Activated CD8-positive, alpha-beta memory T cell treated with anti-CD3 and anti-CD28 coated beads for 24 hours (primary cell): ENCODE measurements around the gene IDH3A.

Experiments used
- DNase-seq: peaks from one replicate; pipeline ENCODE4 v3.0.0-alpha.2; 2020

Gene IDH3A

GRCh38 chr15:78204351-78205309, 55.5 kb downstream of the IDH3A start:
- DNase-seq, result peak; percentile 47

GRCh38 chr15:78205337-78205736, 56.2 kb downstream of the IDH3A start:
- peak; percentile 42 for DNase-seq

GRCh38 chr15:78205856-78206255, 56.7 kb downstream of the IDH3A start:
- peak; percentile 26 for DNase-seq

- peak; percentile 42 for DNase-seq
These were observed 57.4 kb downstream of the IDH3A start for GRCh38 chr15:78206326-78207109.

- no peak for DNase-seq
These were observed 57.9 kb downstream of the IDH3A start for GRCh38 chr15:78207110-78207458.

GRCh38 chr15:78207641-78208340, 58.6 kb downstream of the IDH3A start:
- DNase-seq, result peak; percentile 35

- DNase-seq, result peak; percentile 15
These were observed 59.2 kb downstream of the IDH3A start for GRCh38 chr15:78208341-78208844.

GRCh38 chr15:78208887-78209645, 59.9 kb downstream of the IDH3A start:
- DNase-seq, result peak; percentile 19

- DNase-seq, result no peak
These were observed 60.6 kb downstream of the IDH3A start for GRCh38 chr15:78209646-78210348.

GRCh38 chr15:78210349-78210717, 61.2 kb downstream of the IDH3A start:
- DNase-seq, result no peak

GRCh38 chr15:78211189-78211921, 62.2 kb downstream of the IDH3A start:
- DNase-seq, result no peak

- no peak for DNase-seq
These were observed 62.8 kb downstream of the IDH3A start for GRCh38 chr15:78212008-78212407.

- no peak for DNase-seq
These were observed 63.6 kb downstream of the IDH3A start for GRCh38 chr15:78212546-78213424.

- no peak for DNase-seq
These were observed 64.2 kb downstream of the IDH3A start for GRCh38 chr15:78213425-78213750.

- DNase-seq, result no peak
These were observed 64.8 kb downstream of the IDH3A start for GRCh38 chr15:78213956-78214355.

- no peak for DNase-seq
These were observed 67.3 kb downstream of the IDH3A start for GRCh38 chr15:78216276-78217104.

GRCh38 chr15:78220713-78221112, 71.6 kb downstream of the IDH3A start:
- DNase-seq, result no peak
